Ovary (tissue), 9 donors: ENCODE data around the gene ING4. TPM values are rescaled to one million over a fixed set of nuclear protein-coding genes. Genes with fewer than 3 reads are reported as not detected.

Experiments
- DNase-seq, 5 donors: peaks; one replicate each; pipeline ENCODE4 v3.0.0-alpha.2; 2019 to 2020
- H3K27ac ChIP-seq, 2 donors: fragments of 200-600 bp; one replicate each; pipeline versions ENCODE4 v1.5.1 to v1.8.0; 2019 to 2022
- H3K27me3 ChIP-seq: fragments of 200-600 bp; one replicate; pipeline ENCODE4 v1.8.0; 2022
- H3K36me3 ChIP-seq: fragments of 200-600 bp; sonication (generic); one replicate; pipeline ENCODE4 v1.5.1; 2019
- H3K4me1 ChIP-seq: one replicate; pipeline ENCODE4 v1.8.1; 2013; ENCODE audit warnings: mild to moderate bottlenecking, moderate library complexity; ENCODE audit not compliant: insufficient read depth
- H3K4me3 ChIP-seq: fragments of 200-600 bp; sonication (generic); one replicate; pipeline ENCODE4 v1.5.1; 2017
- H3K9me3 ChIP-seq, 2 donors: fragments of 200-600 bp in 1 of 2; sonication (generic) in 1 of 2; one replicate each; pipeline versions ENCODE4 v1.5.1 to v1.8.1; 2013 to 2019; ENCODE audit warnings: mild to moderate bottlenecking in 1 of 2, moderate library complexity in 1 of 2
- EP300 ChIP-seq: sonication (generic); formaldehyde crosslinking; IDR thresholded peaks from one replicate; pipeline ENCODE4 v1.6.1; 2017; ENCODE audit warnings: antibody characterized with exemption
- POLR2A ChIP-seq: fragments of 450-650 bp; IDR thresholded peaks from one replicate; pipeline ENCODE4 v1.6.1; 2017; ENCODE audit warnings: antibody characterized with exemption, mild to moderate bottlenecking, moderate library complexity
- WGBS, 3 donors: extraction: QIAGEN DNeasy Blood & Tissue Kit in 1 of 3; methylation state at CpG; one replicate each; pipeline versions ENCODE4 v1.1.5 to v1.1.7; 2013 to 2017; 5-methylcytosine and 5-hydroxymethylcytosine counted together
- intact Hi-C, 4 donors: fragments of 100-400 bp; cut with DNase I; formaldehyde crosslinking; loops; one replicate each; pipeline versions ENCODE4 v1.11.0 to v1.15.1; 2022 to 2023
- polyA plus RNA-seq, 2 donors: library from polyadenylated mRNA; stranded (reverse); fragments of 200-250 nt in 1 of 2; fragments of 350-450 nt in 1 of 2; fragmentation: Illumina TruSeq in 1 of 2; extraction: RNeasy Lipid Tissue Mini Kit (QIAGEN cat#74804) in 1 of 2; gene quantifications; one replicate each; pipeline ENCODE4 v1.2.3, GENCODE V29; 2013 to 2014
- total RNA-seq, 7 donors: library from RNA; depleted of rRNA in 2 of 7; stranded (reverse); fragments of >200 nt in 2 of 7; fragmentation: NEBNext Ultra II Directional in 3 of 7; extraction: Animal tissue kit (Norgen Biotek cat#: 25700) in 3 of 7; gene quantifications; one replicate each; pipeline versions ENCODE4 v1.1.0 to v1.2.4, GENCODE V29; 2016 to 2023
- TF ChIP-seq, protein P1 (sequence below), 3 donors: fragments of 450-650 bp in 2 of 3; fragments of 200-600 bp in 1 of 3; IDR thresholded peaks; one replicate each; pipeline versions ENCODE4 v1.5.1 to v1.8.0; 2016 to 2022; ENCODE audit warnings: antibody characterized with exemption in 3 of 3, mild to moderate bottlenecking in 1 of 3
- donor health status: DM: no; HTN: no; CAD: no; lungs with moderate emphysema.
- donor health status: DM: no; HTN: no; CAD: no.
- donor health status: Bipolar disorder and iron deficiency.
- donor health status: DM: yes; HTN: yes; CAD: no.
- donor health status: DM: no; HTN: no; CAD: no.
- donor health status: DM: yes; HTN: yes; CAD: no.

Gene ING4
- total and polyA plus RNA-seq, 9 donors: 26.1 to 90.0 (median 36.8) TPM

DNA sequence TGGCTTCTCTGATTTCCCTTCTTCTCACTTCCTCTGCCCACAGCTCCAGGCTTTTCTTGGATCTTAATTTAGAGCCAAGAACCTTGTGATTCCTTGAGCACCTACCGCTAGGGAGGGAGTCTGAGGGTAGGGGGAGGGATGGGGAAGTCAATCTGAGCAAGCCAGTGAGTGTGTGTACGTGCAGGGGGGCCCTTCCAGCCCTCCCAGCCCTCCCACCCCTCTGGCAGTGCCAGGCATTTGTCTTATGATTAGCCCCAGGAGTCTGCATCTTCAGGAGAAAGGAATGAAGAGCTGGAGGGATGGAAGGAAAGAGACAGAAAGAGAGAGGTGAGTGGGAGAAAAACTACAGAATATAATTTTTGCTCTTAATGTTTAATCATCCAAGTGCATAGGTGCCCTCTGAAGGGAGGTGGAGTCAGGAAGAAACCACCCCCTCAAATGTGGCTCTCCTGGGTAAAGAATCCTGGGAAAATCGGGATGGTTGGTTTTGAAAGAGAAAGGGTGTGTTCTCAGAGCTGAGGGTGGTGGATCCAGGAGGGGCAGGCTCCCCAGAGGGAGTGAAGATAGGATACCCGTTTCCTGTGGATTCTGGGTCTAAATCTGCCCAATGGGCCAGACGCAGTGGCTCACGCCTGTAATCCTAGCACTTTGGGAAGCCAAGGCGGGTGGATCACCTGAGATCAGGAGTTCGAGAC is 35.6 kb upstream of the ING4 start:
- H3K27ac ChIP-seq: no peak overlapping the region
- peaks cover 2% of the 10 kb centered on the region for H3K4me1 ChIP-seq
- no peaks in the 10 kb centered on the region for H3K9me3 ChIP-seq
- H3K36me3 ChIP-seq: no peaks in the 10 kb centered on the region
- WGBS, 3 donors: 66 to 69% (median 69%) methylated on average over 8 of the region's 8 CpGs
- H3K27me3 ChIP-seq: no peaks in the 10 kb centered on the region
- no peak for DNase-seq
- TF ChIP-seq POLR2A: no peak
- TF ChIP-seq, protein P1, sequence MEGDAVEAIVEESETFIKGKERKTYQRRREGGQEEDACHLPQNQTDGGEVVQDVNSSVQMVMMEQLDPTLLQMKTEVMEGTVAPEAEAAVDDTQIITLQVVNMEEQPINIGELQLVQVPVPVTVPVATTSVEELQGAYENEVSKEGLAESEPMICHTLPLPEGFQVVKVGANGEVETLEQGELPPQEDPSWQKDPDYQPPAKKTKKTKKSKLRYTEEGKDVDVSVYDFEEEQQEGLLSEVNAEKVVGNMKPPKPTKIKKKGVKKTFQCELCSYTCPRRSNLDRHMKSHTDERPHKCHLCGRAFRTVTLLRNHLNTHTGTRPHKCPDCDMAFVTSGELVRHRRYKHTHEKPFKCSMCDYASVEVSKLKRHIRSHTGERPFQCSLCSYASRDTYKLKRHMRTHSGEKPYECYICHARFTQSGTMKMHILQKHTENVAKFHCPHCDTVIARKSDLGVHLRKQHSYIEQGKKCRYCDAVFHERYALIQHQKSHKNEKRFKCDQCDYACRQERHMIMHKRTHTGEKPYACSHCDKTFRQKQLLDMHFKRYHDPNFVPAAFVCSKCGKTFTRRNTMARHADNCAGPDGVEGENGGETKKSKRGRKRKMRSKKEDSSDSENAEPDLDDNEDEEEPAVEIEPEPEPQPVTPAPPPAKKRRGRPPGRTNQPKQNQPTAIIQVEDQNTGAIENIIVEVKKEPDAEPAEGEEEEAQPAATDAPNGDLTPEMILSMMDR (IDR thresholded peaks at IDR 0.05): no peak
- TF ChIP-seq EP300: no peak
- no peak overlapping the region for H3K4me3 ChIP-seq
- intact Hi-C loops: no loop called here

DNA sequence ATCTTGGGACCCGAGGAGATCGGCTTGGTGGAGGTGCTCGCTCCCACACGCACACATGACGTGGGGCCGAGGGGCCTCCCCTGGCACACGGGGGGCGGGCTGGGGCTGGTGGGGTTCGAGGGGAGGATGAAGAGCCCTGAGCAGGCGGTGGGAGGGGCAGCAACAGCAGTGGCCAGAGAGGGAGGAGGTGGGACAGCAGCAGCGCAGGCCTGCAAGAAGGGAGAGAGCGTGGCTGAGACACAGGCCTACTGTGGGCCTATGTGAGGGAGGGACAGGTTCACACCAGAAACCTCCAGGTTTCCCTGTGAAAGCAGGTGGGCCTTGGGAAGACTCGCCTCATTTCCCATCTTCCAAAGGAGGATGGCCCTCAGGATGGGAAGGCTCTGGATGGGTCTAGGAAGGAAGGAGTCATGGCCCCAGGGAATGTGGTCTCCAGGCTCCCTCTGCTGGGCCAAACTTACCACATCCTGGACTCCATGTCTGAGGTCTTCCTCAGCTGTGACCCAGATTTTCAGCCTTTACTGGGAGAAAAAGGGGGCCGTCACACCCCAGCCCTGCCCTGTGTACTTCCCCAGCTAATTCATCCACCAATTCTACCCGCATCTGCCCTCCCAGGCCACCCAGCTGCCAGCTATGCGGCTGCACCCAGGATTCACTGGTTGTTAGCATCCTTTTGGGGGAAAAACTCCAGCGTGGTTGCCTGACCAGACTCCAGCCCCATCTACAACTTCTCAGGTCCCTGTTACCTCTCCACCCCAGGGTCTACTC is 34.8 kb upstream of the ING4 start:
- Histone ChIP-seq H3K9me3 (no peaks in the 10 kb centered on the region), H3K27ac (no peak overlapping the region), H3K36me3 (no peaks in the 10 kb centered on the region), H3K4me3 (no peak overlapping the region), H3K4me1 (peaks cover 2% of the 10 kb centered on the region), H3K27me3 (no peaks in the 10 kb centered on the region)
- intact Hi-C loops: no loop called here
- no peak for DNase-seq
- TF ChIP-seq POLR2A (no peak), EP300 (no peak)
- TF ChIP-seq, protein P1 (IDR thresholded peaks at IDR 0.05): no peak
- 73 to 76% (median 74%) methylated on average over 17 of the region's 17 CpGs for WGBS, 3 donors

DNA sequence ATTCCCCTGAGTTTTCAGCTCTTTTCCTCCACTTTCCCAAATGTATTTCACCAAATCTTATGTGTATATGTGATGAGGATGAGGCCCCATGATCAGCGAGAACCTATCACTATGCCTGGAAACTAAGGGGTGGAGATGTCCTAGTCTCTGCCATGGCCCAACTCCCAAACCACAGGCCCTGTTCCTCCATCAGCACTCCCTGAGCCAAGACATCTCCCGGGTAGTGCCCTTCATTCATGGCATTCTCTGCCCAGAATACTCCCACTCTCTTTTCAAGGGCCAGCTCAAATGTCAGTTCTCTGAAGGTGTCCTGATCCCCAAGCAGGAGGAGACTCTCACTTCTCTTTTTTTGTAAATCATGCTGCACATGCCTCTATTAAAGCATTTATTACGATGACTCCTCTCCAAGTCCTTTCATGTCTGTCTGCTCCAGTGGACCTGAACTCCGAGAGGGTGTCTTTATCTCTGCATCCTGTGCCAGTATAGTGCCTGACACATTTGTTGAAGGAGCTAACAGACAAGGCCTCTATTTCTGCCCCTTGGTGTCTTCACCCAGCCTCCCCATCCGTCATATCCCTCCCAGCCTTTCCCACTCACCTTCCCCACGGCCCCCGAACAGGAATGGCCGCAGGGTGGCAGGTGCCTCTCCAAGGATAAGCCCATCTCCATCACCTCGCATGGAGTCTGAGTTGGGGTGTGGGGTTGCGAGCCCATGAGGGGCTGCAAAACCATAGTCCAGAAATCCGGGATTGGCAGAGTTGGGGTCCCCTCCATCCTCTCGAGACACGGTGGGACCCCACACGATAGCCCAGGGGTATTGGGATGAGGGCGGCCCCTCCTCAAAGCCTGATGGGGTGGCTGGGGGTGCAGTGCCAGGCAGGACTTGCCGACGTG is 34.0 kb upstream of the ING4 start:
- H3K4me1 ChIP-seq: peaks cover 2% of the 10 kb centered on the region
- no peaks in the 10 kb centered on the region for H3K9me3 ChIP-seq
- DNase-seq: no peak
- H3K4me3 ChIP-seq: no peak overlapping the region
- intact Hi-C loops: no loop called here
- WGBS, 3 donors: 82 to 84% (median 82%) methylated on average over 17 of the region's 17 CpGs
- TF ChIP-seq POLR2A (no peak), EP300 (no peak)
- TF ChIP-seq, protein P1 (IDR thresholded peaks at IDR 0.05): no peak
- no peaks in the 10 kb centered on the region for H3K36me3 ChIP-seq
- H3K27me3 ChIP-seq: no peaks in the 10 kb centered on the region
- H3K27ac ChIP-seq: no peak overlapping the region

DNA sequence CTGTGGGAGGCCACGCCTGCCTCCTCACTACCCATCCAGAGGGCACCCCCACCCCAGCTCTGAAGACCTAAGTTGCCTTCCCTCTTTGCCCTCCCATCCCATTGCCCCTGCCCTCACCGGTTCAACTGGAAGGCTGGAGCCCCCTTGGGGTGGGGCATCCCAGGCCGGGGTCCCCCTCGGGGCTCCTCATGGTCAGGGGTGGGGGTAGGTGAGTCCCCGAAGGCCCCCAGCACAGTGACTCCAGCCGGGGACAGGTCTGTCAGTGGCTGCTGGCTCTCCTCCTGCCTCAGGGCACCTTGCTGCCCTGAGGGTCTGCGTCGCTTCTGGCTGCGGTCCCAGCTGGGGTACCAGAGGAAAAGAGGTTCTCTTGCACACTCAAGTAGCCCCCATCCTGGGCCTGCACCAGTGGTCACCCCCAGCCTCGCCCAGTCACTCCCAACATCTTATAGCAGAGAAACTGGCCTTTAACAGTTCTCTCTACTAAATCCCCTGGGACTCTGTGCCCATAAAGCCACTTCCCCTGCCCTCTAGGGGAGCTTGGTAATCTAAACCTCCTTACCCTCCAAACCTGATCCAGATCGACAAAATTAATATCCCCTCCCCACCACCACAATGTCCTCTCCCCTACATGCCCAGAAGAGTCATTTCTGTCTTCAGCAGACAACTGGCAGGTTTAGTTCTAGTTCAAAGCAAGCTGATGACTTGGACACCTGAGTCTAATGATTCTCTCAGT is 32.6 kb upstream of the ING4 start:
- 71 to 80% (median 76%) methylated on average over 10 to 11 of the region's 11 CpGs for WGBS, 3 donors
- Histone ChIP-seq H3K9me3 (no peaks in the 10 kb centered on the region), H3K27ac (no peak overlapping the region), H3K27me3 (no peaks in the 10 kb centered on the region), H3K36me3 (no peaks in the 10 kb centered on the region), H3K4me3 (no peak overlapping the region), H3K4me1 (peaks cover 2% of the 10 kb centered on the region)
- DNase-seq: peak in 1 of 5 donors; percentile 25
- TF ChIP-seq POLR2A (no peak), EP300 (no peak)
- TF ChIP-seq, protein P1 (IDR thresholded peaks at IDR 0.05): no peak
- intact Hi-C loops: no loop called here
